ENCODE results near the gene ZYG11B.
"Not testable (repeated sequence)": the region's sequence is repeated elsewhere in the genome, so short reads cannot be mapped to it uniquely, and the experiment has no call there.

The ZYG11B gene

DNA sequence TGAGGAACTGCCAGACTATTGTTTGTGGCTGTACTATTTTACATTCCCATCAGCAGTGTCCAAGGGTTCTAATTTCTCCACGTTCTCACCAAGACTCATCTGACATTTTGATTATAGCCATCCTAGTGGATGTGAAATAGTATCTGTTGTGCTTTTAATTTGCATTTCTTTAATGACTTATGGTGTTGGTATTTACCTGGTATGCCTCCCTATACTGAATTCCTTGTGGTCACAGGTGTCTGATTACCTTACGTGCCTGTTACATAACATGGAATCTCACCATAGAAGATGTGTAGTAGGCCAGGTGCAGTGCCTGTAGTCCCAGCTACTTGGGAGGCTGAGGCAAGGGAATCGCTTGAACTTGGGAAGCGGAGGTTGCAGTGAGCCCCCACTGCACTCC is 129.8 kb downstream of the ZYG11B start:
- DNase-seq: no peak

GRCh38 chr1:52857443-52857842 is 131.2 kb downstream of the ZYG11B start:
- no peak for DNase-seq

- DNase-seq: no peak
These were observed 136.6 kb downstream of the ZYG11B start for GRCh38 chr1:52862666-52863458.

DNA sequence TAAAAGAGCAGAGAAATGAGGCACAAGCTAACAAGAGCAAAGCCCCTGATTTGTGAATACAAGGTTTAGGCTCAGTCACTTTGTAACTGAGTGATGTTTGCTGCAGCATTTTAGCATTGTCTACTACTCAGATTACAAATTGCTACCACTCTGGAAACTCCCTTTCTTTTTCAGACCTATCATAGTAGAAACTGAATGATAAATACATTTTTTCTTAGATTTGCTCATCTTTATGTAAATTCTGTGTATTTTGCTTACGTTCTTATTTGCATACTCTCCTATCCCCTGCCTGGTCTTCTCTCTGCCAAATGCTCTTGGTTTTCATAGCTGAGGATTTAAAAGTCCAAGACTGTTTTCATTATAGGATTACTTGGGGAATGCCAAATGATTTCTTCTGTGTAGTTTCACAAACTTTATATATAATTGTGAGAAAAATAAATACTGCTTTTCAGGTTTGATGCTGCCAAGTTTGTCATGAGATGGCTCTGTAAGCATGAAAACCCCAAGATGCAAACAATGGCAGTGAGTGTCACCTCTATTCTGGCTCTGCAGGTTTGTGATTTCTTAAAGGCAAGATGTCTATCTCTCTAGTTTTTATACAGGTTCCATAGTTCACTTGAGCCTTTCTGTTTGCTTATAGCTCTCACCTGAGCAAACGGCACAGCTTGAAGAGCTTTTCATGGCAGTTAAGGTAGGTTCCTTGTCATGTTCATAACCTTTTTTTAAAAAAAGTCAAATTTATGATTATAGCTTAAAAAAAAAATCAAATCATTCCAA is 141.0 kb downstream of the ZYG11B start:
- DNase-seq: peak; percentile 6

DNA sequence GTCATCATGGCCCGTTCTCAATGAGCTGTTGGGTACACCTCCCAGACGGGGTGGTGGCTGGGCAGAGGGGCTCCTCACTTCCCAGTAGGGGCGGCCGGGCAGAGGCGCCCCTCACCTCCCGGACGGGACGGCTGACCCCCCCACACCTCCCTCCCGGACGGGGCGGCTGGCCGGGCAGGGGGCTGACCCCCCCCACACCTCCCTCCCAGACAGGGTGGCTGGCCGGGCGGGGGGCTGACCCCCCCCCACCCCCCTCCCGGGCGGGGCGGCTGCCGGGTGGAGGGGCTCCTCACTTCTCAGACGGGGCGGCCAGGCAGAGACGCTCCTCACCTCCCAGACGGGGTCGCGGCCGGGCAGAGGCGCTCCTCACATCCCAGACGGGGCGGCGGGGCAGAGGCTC is 143.5 kb downstream of the ZYG11B start:
- not testable (repeated sequence) for DNase-seq

GRCh38 chr1:52876843-52877242 is 150.6 kb downstream of the ZYG11B start:
- DNase-seq: no peak
